CD8-positive, alpha-beta memory T cell (primary cell): ENCODE measurements around the gene MVB12B. TPM values are rescaled to one million over a fixed set of nuclear protein-coding genes. Genes with fewer than 3 reads are reported as not detected.

ENCODE experiments used
- CTCF ChIA-PET: fragments of 350-600 bp; sonication (Branson Sonifier 250); formaldehyde crosslinking; loops from one replicate; lab custom pipeline; 2021; ENCODE audit warnings: antibody characterized with exemption; lab: Charles Lee
- POLR2A ChIA-PET: fragments of 350-600 bp; sonication (Branson Sonifier 250); formaldehyde crosslinking; loops from one replicate; lab custom pipeline; 2021; ENCODE audit warnings: antibody characterized with exemption; lab: Charles Lee
- DNase-seq, 5 donors: peaks; one replicate each; pipeline versions ENCODE4 v3.0.0 to v3.0.0-alpha.2; 2020 to 2022; ENCODE audit warnings: mixed read lengths in 1 of 5
- H3K27ac ChIP-seq: one replicate; pipeline ENCODE4 v1.7.0; 2013; ENCODE audit warnings: low read depth, mild to moderate bottlenecking, low read length, moderate library complexity
- H3K27me3 ChIP-seq: 2 replicates; pipeline ENCODE4 v1.7.0; 2013; ENCODE audit warnings: low read length, mild to moderate bottlenecking; ENCODE audit not compliant: insufficient read depth, poor library complexity, severe bottlenecking
- H3K36me3 ChIP-seq: 2 replicates; pipeline ENCODE4 v1.7.0; 2013; ENCODE audit warnings: mild to moderate bottlenecking, low read length, moderate library complexity; ENCODE audit not compliant: insufficient read depth
- H3K4me1 ChIP-seq: 2 replicates; pipeline ENCODE4 v1.7.0; 2013; ENCODE audit warnings: mild to moderate bottlenecking, low read length, moderate library complexity; ENCODE audit not compliant: insufficient read depth
- H3K4me3 ChIP-seq: 2 replicates; pipeline ENCODE4 v1.7.0; 2013; ENCODE audit warnings: mild to moderate bottlenecking, low read length
- H3K9me3 ChIP-seq: 2 replicates; pipeline ENCODE4 v1.7.0; 2013; ENCODE audit warnings: mild to moderate bottlenecking, low read length
- H3K27ac Mint-ChIP-seq, 8 donors: one replicate each; pipeline ENCODE4 v1.8.0; 2020 to 2021; ENCODE audit warnings: mixed read lengths in 8 of 8, mild to moderate bottlenecking in 6 of 8, inconsistent platforms in 3 of 8, moderate library complexity in 3 of 8
- H3K27me3 Mint-ChIP-seq, 2 donors: one replicate each; pipeline ENCODE4 v1.8.0; 2020 to 2021; ENCODE audit warnings: mixed read lengths in 2 of 2, mild to moderate bottlenecking in 1 of 2, moderate library complexity in 1 of 2
- H3K36me3 Mint-ChIP-seq, 3 donors: one replicate each; pipeline ENCODE4 v1.8.0; 2020 to 2021; ENCODE audit warnings: mixed read lengths in 3 of 3, inconsistent platforms in 1 of 3, mild to moderate bottlenecking in 1 of 3
- H3K4me1 Mint-ChIP-seq, 3 donors: one replicate each; pipeline ENCODE4 v1.8.0; 2020 to 2021; ENCODE audit warnings: mixed read lengths in 3 of 3, inconsistent platforms in 1 of 3, mild to moderate bottlenecking in 1 of 3
- H3K4me3 Mint-ChIP-seq, 7 donors: one replicate each; pipeline ENCODE4 v1.8.0; 2020 to 2021; ENCODE audit warnings: mixed read lengths in 7 of 7, mild to moderate bottlenecking in 6 of 7, moderate library complexity in 4 of 7, inconsistent platforms in 2 of 7
- H3K9me3 Mint-ChIP-seq, 5 donors: one replicate each; pipeline ENCODE4 v1.8.0; 2020 to 2022; ENCODE audit warnings: mixed read lengths in 5 of 5, mild to moderate bottlenecking in 3 of 5, moderate library complexity in 2 of 5, inconsistent platforms in 1 of 5
- polyA plus RNA-seq: library from polyadenylated mRNA; unstranded; fragments of 300-500 nt; fragmentation: Illumina TruSeq; gene quantifications from one replicate; pipeline ENCODE4 v1.2.3, GENCODE V29; 2021
- total RNA-seq, 2 experiments: library from RNA; stranded (reverse); gene quantifications; one replicate each; pipeline ENCODE4 v1.2.3, GENCODE V29; 2021

MVB12B gene
- total and polyA plus RNA-seq, 3 experiments from 2014 or later = 11.0 to 13.1 (median 12.7) TPM

DNA sequence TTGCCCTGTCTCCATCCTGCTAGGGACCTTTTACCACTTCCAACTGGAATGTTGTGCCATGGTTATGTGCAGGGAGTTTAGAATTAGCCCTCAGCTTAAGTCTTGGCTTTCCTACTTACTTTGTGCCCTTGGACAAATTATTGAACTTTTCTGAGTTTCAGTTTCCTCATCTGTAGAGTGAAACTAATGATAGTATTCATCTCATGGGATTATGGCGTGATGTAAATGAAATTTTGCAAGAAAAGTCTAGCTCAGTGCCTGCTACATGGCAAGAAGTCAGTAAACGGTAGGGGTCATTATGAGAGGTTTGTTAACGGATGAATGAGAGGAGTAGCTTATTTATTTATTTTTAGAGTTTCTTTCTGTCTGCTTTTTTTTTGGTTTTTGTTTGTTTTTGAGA, 1.8 kb downstream of the MVB12B start:
- Histone ChIP-seq H3K27me3 (no peaks in the 10 kb centered on the region), H3K9me3 (no peaks in the 10 kb centered on the region), H3K4me1 (peaks cover 50% of the 10 kb centered on the region), H3K27ac (no peak overlapping the region), H3K36me3 (no peaks in the 10 kb centered on the region), H3K4me3 (peak overlapping the region; percentile 74)
- Mint-ChIP-seq H3K9me3 (peaks cover 0 to 4% (median 0%) of the 10 kb centered on the region in 5 donors), H3K4me3 (peak overlapping the region; percentile 86 to 97 (median 90)), H3K4me1 (peaks cover 55 to 67% (median 63%) of the 10 kb centered on the region in 3 donors), H3K27ac (peak overlapping the region; percentile 89 to 99 (median 94)), H3K27me3 (no peaks in the 10 kb centered on the region), H3K36me3 (peaks cover 0 to 16% (median 1%) of the 10 kb centered on the region in 3 donors)
- ChIA-PET CTCF (interaction anchor here (0.8 to 5.0 kb wide), 8 partner anchors 9 to 170 kb away, joined by 3 to 23 read pairs (median 10); no protein-coding TSS in a partner anchor), POLR2A (interaction anchor here (1.1 to 1.5 kb wide), 3 partner anchors 69 to 144 kb away, joined by 5 read pairs; no protein-coding TSS in a partner anchor)
- DNase-seq = no peak

DNA sequence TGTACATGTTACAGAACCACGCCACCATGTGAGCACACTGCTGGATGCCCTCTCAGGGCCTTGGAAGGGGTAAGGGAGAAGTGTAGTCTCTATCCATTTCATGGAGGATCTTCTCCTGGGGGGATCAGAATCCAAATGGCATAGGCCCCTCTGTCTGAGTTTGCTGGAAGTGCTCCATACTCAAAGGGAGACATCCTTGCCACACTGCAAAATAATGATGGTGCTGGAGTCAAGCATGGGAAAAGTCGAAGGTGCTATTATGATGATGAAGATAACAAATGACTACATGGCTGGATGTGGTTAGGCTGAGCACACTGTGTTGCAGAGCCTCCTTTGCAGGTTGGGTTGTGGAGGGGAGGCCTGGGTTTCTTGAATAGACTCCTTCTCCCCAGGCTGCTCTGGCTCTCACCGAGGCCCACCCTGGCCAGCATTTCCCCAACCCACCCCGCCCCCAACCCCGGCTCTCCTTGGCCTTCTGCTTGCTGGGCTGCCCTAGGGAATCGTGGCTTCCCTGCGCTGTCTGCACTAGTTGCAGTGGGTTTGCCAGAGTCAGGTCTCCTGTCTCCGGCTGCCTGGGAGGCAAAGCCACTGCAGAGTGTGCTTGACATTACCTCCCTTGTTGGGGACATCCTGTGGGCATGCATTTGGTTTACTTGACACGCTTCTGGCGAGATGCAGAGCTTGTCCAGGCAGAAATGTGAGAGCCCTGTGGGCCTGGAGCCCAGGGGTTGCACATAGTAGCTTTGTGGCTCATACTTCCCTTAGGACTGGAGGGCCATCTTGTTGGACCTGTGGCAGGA, 3.0 kb downstream of the MVB12B start:
- no peaks in the 10 kb centered on the region for H3K27me3 Mint-ChIP-seq
- peak in 3 of 5 donors; percentile 5 to 68 (median 28) for DNase-seq
- H3K9me3 Mint-ChIP-seq = no peaks in the 10 kb centered on the region
- peaks cover 50% of the 10 kb centered on the region for H3K4me1 ChIP-seq
- peaks cover 0 to 21% (median 1%) of the 10 kb centered on the region in 3 donors for H3K36me3 Mint-ChIP-seq
- H3K27ac ChIP-seq = no peak overlapping the region
- ChIA-PET POLR2A (interaction anchor here (0.6 to 1.5 kb wide), 3 partner anchors 140 to 758 kb away, joined by 4 to 5 read pairs (median 4); no protein-coding TSS in a partner anchor), CTCF (interaction anchor here (1.0 to 5.0 kb wide), 5 partner anchors 7 to 161 kb away, joined by 3 to 18 read pairs (median 10); no protein-coding TSS in a partner anchor)
- no peak overlapping the region for H3K4me3 ChIP-seq
- no peaks in the 10 kb centered on the region for H3K36me3 ChIP-seq
- H3K9me3 ChIP-seq = no peaks in the 10 kb centered on the region
- peak overlapping the region; percentile 81 to 99 (median 91) for H3K27ac Mint-ChIP-seq
- H3K27me3 ChIP-seq = no peaks in the 10 kb centered on the region
- H3K4me3 Mint-ChIP-seq = peak overlapping the region; percentile 27 to 97 (median 72)
- H3K4me1 Mint-ChIP-seq = peaks cover 58 to 79% (median 74%) of the 10 kb centered on the region in 3 donors

GRCh38 chr9:126330536-126330935, 3.9 kb downstream of the MVB12B start:
- ChIA-PET POLR2A (interaction anchor here (0.7 kb wide), 1 partner anchor 141 kb away, joined by 4 read pairs; no protein-coding TSS in a partner anchor), CTCF (interaction anchor here (1.0 kb wide), 1 partner anchor 13 kb away, joined by 3 read pairs; no protein-coding TSS in a partner anchor)
- Mint-ChIP-seq H3K27me3 (no peaks in the 10 kb centered on the region), H3K4me1 (peaks cover 58 to 86% (median 79%) of the 10 kb centered on the region in 3 donors), H3K9me3 (no peaks in the 10 kb centered on the region), H3K4me3 (peak overlapping the region; percentile 27 to 97 (median 72)), H3K27ac (peak overlapping the region; percentile 72 to 99 (median 88)), H3K36me3 (peaks cover 0 to 28% (median 1%) of the 10 kb centered on the region in 3 donors)
- DNase-seq = no peak
- Histone ChIP-seq H3K4me1 (peaks cover 50% of the 10 kb centered on the region), H3K4me3 (no peak overlapping the region), H3K9me3 (no peaks in the 10 kb centered on the region), H3K27ac (no peak overlapping the region), H3K27me3 (no peaks in the 10 kb centered on the region), H3K36me3 (no peaks in the 10 kb centered on the region)

GRCh38 chr9:126331964-126332748, 5.5 kb downstream of the MVB12B start:
- no peak overlapping the region for H3K27ac ChIP-seq
- Mint-ChIP-seq H3K36me3 (peaks cover 0 to 35% (median 1%) of the 10 kb centered on the region in 3 donors), H3K9me3 (no peaks in the 10 kb centered on the region), H3K4me1 (peaks cover 56 to 94% (median 73%) of the 10 kb centered on the region in 3 donors), H3K4me3 (peak overlapping the region in 5 of 7 donors; percentile 7 to 71 (median 49)), H3K27ac (peak overlapping the region; percentile 71 to 99 (median 84)), H3K27me3 (no peaks in the 10 kb centered on the region)
- CTCF ChIA-PET = interaction anchor here (0.9 to 1.5 kb wide), 3 partner anchors 13 to 159 kb away, joined by 5 read pairs; no protein-coding TSS in a partner anchor
- H3K4me1 ChIP-seq = peaks cover 45% of the 10 kb centered on the region
- no peak overlapping the region for H3K4me3 ChIP-seq
- no peaks in the 10 kb centered on the region for H3K27me3 ChIP-seq
- POLR2A ChIA-PET = no interaction called here
- no peaks in the 10 kb centered on the region for H3K36me3 ChIP-seq
- DNase-seq = no peak
- no peaks in the 10 kb centered on the region for H3K9me3 ChIP-seq

GRCh38 chr9:126334721-126335621, 8.3 kb downstream of the MVB12B start:
- no peak for DNase-seq
- Mint-ChIP-seq H3K9me3 (no peaks in the 10 kb centered on the region), H3K36me3 (peaks cover 0 to 40% (median 1%) of the 10 kb centered on the region in 3 donors), H3K4me3 (peak overlapping the region in 1 of 7 donors; percentile 20), H3K27ac (peak overlapping the region in 4 of 8 donors; percentile 14 to 85 (median 56)), H3K27me3 (no peaks in the 10 kb centered on the region), H3K4me1 (peaks cover 37 to 95% (median 68%) of the 10 kb centered on the region in 3 donors)
- H3K27me3 ChIP-seq = no peaks in the 10 kb centered on the region
- no peak overlapping the region for H3K27ac ChIP-seq
- peaks cover 19% of the 10 kb centered on the region for H3K4me1 ChIP-seq
- POLR2A ChIA-PET = no interaction called here
- H3K36me3 ChIP-seq = no peaks in the 10 kb centered on the region
- CTCF ChIA-PET = interaction anchor here (1.8 to 2.8 kb wide), 2 partner anchors 9 to 64 kb away, joined by 5 to 8 read pairs; partner anchors contain the start of gene MVB12B
- no peaks in the 10 kb centered on the region for H3K9me3 ChIP-seq
- no peak overlapping the region for H3K4me3 ChIP-seq

DNA sequence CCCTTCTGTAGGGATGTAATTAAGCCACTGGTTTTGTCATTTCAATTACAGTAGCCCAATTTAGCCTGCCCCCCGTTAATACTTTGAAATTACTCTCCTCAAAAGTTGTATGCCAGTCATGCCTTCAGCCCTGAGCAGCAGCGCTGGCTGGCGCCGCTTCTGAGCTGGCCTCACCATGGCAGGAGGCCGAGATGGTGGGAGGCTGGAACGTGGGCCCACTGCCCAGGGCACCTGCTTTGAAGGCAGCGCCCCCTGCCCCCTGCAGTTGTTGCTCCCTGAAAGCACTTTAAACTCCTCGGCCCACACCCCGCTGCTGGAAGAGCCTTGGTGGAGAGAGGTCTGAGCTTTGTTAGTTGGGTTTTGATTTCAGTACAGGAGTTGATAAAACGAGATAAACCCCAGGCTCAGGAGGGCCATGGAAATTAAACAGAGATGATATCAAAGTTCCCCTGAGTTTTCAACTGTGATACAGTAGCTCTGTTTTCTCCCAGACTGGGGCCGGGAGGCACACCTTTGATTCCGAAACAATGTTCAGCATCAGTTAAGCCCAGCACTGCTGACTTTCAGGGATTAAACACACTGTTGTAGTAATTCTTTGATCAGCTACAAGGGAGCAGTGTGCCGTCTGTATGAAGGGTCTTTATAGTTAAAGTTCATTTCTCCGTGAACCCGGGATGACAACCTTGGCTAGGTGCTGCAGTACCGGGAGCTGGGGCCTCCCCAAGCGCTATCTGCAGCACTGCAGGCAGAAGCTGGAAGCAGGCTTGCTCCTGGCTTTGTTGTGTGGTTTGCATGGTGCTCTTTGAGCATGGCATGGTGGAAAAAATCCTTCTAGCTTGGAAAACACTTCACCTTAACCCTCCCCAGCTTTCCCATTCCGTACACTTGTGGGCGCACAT, 9.5 kb downstream of the MVB12B start:
- ChIA-PET POLR2A (interaction anchor here (0.7 kb wide), 1 partner anchor 12 kb away, joined by 4 read pairs; no protein-coding TSS in a partner anchor), CTCF (interaction anchor here (1.7 to 2.8 kb wide), 3 partner anchors 8 to 62 kb away, joined by 5 to 10 read pairs (median 8); partner anchors contain the start of gene MVB12B)
- Mint-ChIP-seq H3K27ac (peak overlapping the region in 3 of 8 donors; percentile 8 to 94 (median 13)), H3K9me3 (no peaks in the 10 kb centered on the region), H3K4me3 (no peak overlapping the region), H3K27me3 (no peaks in the 10 kb centered on the region), H3K36me3 (peaks cover 3 to 51% (median 6%) of the 10 kb centered on the region in 3 donors), H3K4me1 (peaks cover 25 to 90% (median 57%) of the 10 kb centered on the region in 3 donors)
- Histone ChIP-seq H3K27me3 (no peaks in the 10 kb centered on the region), H3K9me3 (no peaks in the 10 kb centered on the region), H3K4me3 (no peak overlapping the region), H3K4me1 (peaks cover 8% of the 10 kb centered on the region), H3K36me3 (peaks cover 7% of the 10 kb centered on the region), H3K27ac (no peak overlapping the region)
- DNase-seq = no peak
